Neuronal stem cell (in vitro differentiated cells): ENCODE data around the gene PCSK5.

Source experiments
- DNase-seq: peaks from one replicate; pipeline ENCODE4 v3.0.0-alpha.2; 2013; ENCODE audit warnings: low spot score
- H2AFZ ChIP-seq: one replicate; pipeline ENCODE4 v1.6.1; 2013; ENCODE audit warnings: mild to moderate bottlenecking, low read length, inconsistent platforms
- H2AK5ac ChIP-seq: 2 replicates; pipeline ENCODE4 v1.6.1; 2013; ENCODE audit warnings: low read depth, mild to moderate bottlenecking, inconsistent platforms, low read length, moderate library complexity, mixed read lengths
- H2BK120ac ChIP-seq: 2 replicates; pipeline ENCODE4 v1.6.1; 2013; ENCODE audit warnings: low read depth, mild to moderate bottlenecking, inconsistent platforms, low read length, moderate library complexity, mixed read lengths
- H2BK12ac ChIP-seq: one replicate; pipeline ENCODE4 v1.6.1; 2013; ENCODE audit warnings: low read length, inconsistent platforms
- H2BK15ac ChIP-seq: 2 replicates; pipeline ENCODE4 v1.6.1; 2013; ENCODE audit warnings: mild to moderate bottlenecking, low read length, inconsistent platforms, mixed read lengths
- H2BK5ac ChIP-seq: one replicate; pipeline ENCODE4 v1.6.1; 2013; ENCODE audit warnings: inconsistent platforms, mild to moderate bottlenecking, low read length, moderate library complexity
- H3K14ac ChIP-seq: one replicate; pipeline ENCODE4 v1.6.1; 2013; ENCODE audit warnings: low read length, inconsistent platforms
- H3K18ac ChIP-seq: 2 replicates; pipeline ENCODE4 v1.6.1; 2013; ENCODE audit warnings: low read length, inconsistent platforms
- H3K23ac ChIP-seq: 2 replicates; pipeline ENCODE4 v1.6.1; 2013; ENCODE audit warnings: low read depth, mild to moderate bottlenecking, mixed read lengths, low read length, inconsistent platforms; ENCODE audit not compliant: poor library complexity
- H3K27ac ChIP-seq: replicated peaks from 3 replicates; pipeline ENCODE4 v1.5.1; 2013; ENCODE audit warnings: low read length, inconsistent platforms
- H3K27me3 ChIP-seq, 3 experiments: 2 replicates each; pipeline ENCODE4 v1.6.1; 2013; ENCODE audit warnings: low read length in 3 of 3, mild to moderate bottlenecking in 2 of 3, inconsistent platforms in 1 of 3, low read depth in 1 of 3, mixed read lengths in 1 of 3, moderate library complexity in 1 of 3; ENCODE audit not compliant: control insufficient read depth in 3 of 3, insufficient read depth in 3 of 3
- H3K36me3 ChIP-seq, 2 donors: replicated peaks in 1 of 2; 2 replicates each; pipeline ENCODE4 v1.6.1; 2013; ENCODE audit warnings: low read length in 2 of 2; ENCODE audit not compliant: control insufficient read depth in 2 of 2, insufficient read depth in 2 of 2
- H3K4ac ChIP-seq: 2 replicates; pipeline ENCODE4 v1.6.1; 2013; ENCODE audit warnings: inconsistent platforms, mild to moderate bottlenecking, low read length, moderate library complexity
- H3K4me1 ChIP-seq, 2 donors: 1 replicate in 1 of 2; 2 replicates in 1 of 2; pipeline ENCODE4 v1.6.1; 2013; ENCODE audit warnings: low read length in 2 of 2, low read depth in 1 of 2; ENCODE audit not compliant: control insufficient read depth in 2 of 2, insufficient read depth in 1 of 2
- H3K4me2 ChIP-seq: one replicate; pipeline ENCODE4 v1.6.1; 2013; ENCODE audit warnings: mild to moderate bottlenecking, low read length, inconsistent platforms; ENCODE audit not compliant: insufficient read depth, poor library complexity, severe bottlenecking
- H3K4me3 ChIP-seq, 2 donors: 2 replicates each; pipeline ENCODE4 v1.5.1; 2013; ENCODE audit warnings: low read length in 2 of 2, mild to moderate bottlenecking in 2 of 2, inconsistent platforms in 1 of 2, moderate library complexity in 1 of 2
- H3K79me1 ChIP-seq: one replicate; pipeline ENCODE4 v1.6.1; 2013; ENCODE audit warnings: low read depth, mild to moderate bottlenecking, inconsistent platforms, low read length, moderate library complexity
- H3K9ac ChIP-seq: one replicate; pipeline ENCODE4 v1.6.1; 2013; ENCODE audit warnings: mild to moderate bottlenecking, low read depth, low read length, inconsistent platforms; ENCODE audit not compliant: poor library complexity
- H3K9me3 ChIP-seq, 2 donors: replicated peaks in 1 of 2; 2 replicates each; pipeline versions ENCODE3 to v1.6.1; 2013; ENCODE audit warnings: low read length in 2 of 2, mild to moderate bottlenecking in 2 of 2, inconsistent platforms in 1 of 2, low read depth in 1 of 2, mixed read lengths in 1 of 2, moderate library complexity in 1 of 2; ENCODE audit not compliant: control insufficient read depth in 2 of 2, insufficient read depth in 1 of 2
- H4K8ac ChIP-seq: one replicate; pipeline ENCODE4 v1.6.1; 2013; ENCODE audit warnings: low read depth, mild to moderate bottlenecking, inconsistent platforms, low read length, moderate library complexity
- H4K91ac ChIP-seq: one replicate; pipeline ENCODE4 v1.6.1; 2013; ENCODE audit warnings: low read length, low read depth, mild to moderate bottlenecking, inconsistent platforms; ENCODE audit not compliant: poor library complexity
- WGBS, 2 donors: extraction: QIAGEN DNeasy Blood & Tissue Kit; methylation state at CpG; one replicate each; pipeline ENCODE4 v1.1.7; 2013; ENCODE audit warnings: missing lambda C conversion rate in 2 of 2, mixed read lengths in 1 of 2; ENCODE audit not compliant: insufficient read length in 2 of 2, insufficient replicate concordance in 1 of 2; ENCODE audit errors: extremely low coverage in 2 of 2; 5-methylcytosine and 5-hydroxymethylcytosine counted together

Gene PCSK5

DNA sequence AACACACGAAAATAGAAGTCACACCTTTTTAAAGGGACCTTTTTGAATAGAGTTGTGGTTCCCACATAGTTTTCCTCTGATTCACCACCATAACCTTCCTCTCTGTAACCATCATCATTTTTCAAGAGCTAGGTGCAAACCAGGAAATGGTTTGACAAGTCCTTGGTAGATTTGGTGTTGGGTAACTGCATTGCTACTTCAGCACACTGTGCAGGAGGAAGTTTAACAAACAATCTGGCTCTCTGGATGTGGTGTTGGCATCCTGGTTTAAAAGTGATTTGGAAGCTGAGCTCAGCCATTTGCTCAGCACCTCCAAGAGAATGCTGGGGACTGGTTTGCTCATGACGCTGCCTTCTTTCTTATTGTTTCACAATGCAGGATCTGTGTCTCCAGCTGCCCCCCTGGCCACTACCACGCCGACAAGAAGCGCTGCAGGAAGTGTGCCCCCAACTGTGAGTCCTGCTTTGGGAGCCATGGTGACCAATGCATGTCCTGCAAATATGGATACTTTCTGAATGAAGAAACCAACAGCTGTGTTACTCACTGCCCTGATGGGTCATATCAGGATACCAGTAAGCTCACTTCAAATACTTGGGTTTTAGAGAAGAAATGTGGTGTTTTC lies 290.7 kb downstream of the PCSK5 start:
- peaks cover 0 to 18% of the 10 kb centered on the region in 2 donors for H3K36me3 ChIP-seq
- no peak overlapping the region for H2AK5ac ChIP-seq
- H3K4me2 ChIP-seq = no peak overlapping the region
- H2BK120ac ChIP-seq = no peak overlapping the region
- no peak overlapping the region for H3K18ac ChIP-seq
- H3K9ac ChIP-seq = no peak overlapping the region
- H3K79me1 ChIP-seq = no peaks in the 10 kb centered on the region
- H2AFZ ChIP-seq = peak overlapping the region; percentile 89
- H2BK12ac ChIP-seq = no peak overlapping the region
- no peak overlapping the region for H4K8ac ChIP-seq
- no peak overlapping the region for H3K4ac ChIP-seq
- no peak overlapping the region for H2BK5ac ChIP-seq
- no peak overlapping the region for H3K27ac ChIP-seq
- no peak for DNase-seq
- H2BK15ac ChIP-seq = no peak overlapping the region
- H3K4me1 ChIP-seq = peaks cover 8 to 16% of the 10 kb centered on the region in 2 donors
- H3K27me3 ChIP-seq = no peaks in the 10 kb centered on the region
- H3K4me3 ChIP-seq = no peak overlapping the region
- H3K23ac ChIP-seq = no peak overlapping the region
- H3K14ac ChIP-seq = no peak overlapping the region
- no CpG with 5 or more reads among the region's 5 CpGs for WGBS, 2 donors
- no peaks in the 10 kb centered on the region for H3K9me3 ChIP-seq
- H4K91ac ChIP-seq = no peak overlapping the region

DNA sequence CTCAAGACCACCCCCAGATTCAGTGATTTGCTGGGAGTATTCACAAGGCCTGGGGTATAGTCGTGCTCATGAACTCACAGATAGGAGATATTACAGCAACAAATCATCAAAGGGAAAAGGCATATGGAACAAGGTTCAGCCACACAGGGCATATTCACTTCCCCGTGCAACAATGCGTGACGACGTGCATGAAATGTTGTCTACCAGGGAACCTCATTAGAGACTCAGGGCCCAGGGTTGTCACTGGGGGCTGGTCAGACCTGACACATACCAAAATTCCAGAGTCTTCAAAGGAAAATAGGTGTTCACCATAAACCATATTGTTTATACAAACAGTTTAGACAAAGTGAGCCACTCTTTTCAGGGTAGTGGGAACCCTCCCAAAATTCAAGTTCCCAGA lies 291.3 kb downstream of the PCSK5 start:
- Histone ChIP-seq H2BK120ac (no peak overlapping the region), H3K4me2 (no peak overlapping the region), H3K79me1 (no peaks in the 10 kb centered on the region), H3K9ac (no peak overlapping the region), H3K27ac (no peak overlapping the region), H3K27me3 (no peaks in the 10 kb centered on the region), H4K91ac (no peak overlapping the region), H3K4me3 (no peak overlapping the region), H2AFZ (peak overlapping the region; percentile 89), H3K23ac (no peak overlapping the region), H2AK5ac (no peak overlapping the region), H2BK15ac (no peak overlapping the region), H3K4me1 (peaks cover 10 to 16% of the 10 kb centered on the region in 2 donors), H3K14ac (no peak overlapping the region), H3K9me3 (peaks cover 0 to 2% of the 10 kb centered on the region in 2 donors), H2BK5ac (no peak overlapping the region), H3K4ac (no peak overlapping the region), H2BK12ac (no peak overlapping the region), H3K36me3 (peaks cover 0 to 20% of the 10 kb centered on the region in 2 donors), H3K18ac (no peak overlapping the region), H4K8ac (no peak overlapping the region)
- no CpG with 5 or more reads among the region's 5 CpGs for WGBS, 2 donors
- no peak for DNase-seq

DNA sequence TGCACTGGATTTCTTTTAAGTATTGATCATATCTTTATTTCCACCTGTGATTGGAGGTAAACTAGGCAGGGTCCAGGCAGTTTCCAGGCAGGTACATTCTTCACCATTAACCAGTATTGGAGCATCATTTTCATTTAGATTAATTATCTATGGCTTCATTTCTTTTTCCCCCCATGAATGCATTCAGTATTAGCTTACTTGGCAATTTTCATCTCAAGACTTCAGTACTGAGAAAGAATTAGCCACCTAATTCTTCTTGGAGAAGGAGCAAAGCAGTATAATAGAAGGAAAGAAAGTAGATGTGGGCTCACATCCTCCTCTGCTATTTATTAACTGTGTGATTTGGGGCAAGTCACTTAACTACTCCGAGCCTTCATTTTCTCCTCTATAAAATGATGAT lies 295.0 kb downstream of the PCSK5 start:
- H3K9me3 ChIP-seq = peaks cover 0 to 2% of the 10 kb centered on the region in 2 donors
- no peak overlapping the region for H2AFZ ChIP-seq
- no peak overlapping the region for H3K4me2 ChIP-seq
- H3K18ac ChIP-seq = no peak overlapping the region
- no peak for DNase-seq
- peaks cover 0 to 14% of the 10 kb centered on the region in 2 donors for H3K36me3 ChIP-seq
- no peak overlapping the region for H3K4me3 ChIP-seq
- H3K4me1 ChIP-seq = peaks cover 7 to 14% of the 10 kb centered on the region in 2 donors
- no peaks in the 10 kb centered on the region for H3K79me1 ChIP-seq
- H3K4ac ChIP-seq = no peak overlapping the region
- H2BK120ac ChIP-seq = no peak overlapping the region
- no peak overlapping the region for H2BK5ac ChIP-seq
- no peak overlapping the region for H2AK5ac ChIP-seq
- no peak overlapping the region for H2BK15ac ChIP-seq
- H3K27me3 ChIP-seq = no peaks in the 10 kb centered on the region
- no peak overlapping the region for H2BK12ac ChIP-seq
- no peak overlapping the region for H4K91ac ChIP-seq
- WGBS, 2 donors = no CpG with 5 or more reads among the region's 1 CpG
- H3K14ac ChIP-seq = no peak overlapping the region
- no peak overlapping the region for H3K27ac ChIP-seq
- no peak overlapping the region for H3K9ac ChIP-seq
- no peak overlapping the region for H4K8ac ChIP-seq
- H3K23ac ChIP-seq = no peak overlapping the region

DNA sequence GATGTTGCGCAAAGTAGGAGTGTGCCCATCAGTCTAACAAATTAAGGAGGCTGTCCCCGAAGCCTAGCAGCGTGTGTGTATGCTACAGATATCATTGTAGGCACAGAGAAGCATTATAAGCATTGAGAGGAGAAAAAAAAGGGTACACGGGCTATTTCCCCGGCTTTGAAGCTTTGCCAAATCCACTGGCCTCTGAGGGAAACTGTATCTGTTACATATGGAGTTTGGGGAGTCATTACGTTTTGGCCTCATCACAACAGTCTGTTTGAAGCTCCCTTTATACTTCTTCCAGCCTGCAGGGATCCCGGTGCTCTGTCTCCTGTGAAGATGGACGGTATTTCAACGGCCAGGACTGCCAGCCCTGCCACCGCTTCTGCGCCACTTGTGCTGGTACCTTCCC lies 297.8 kb downstream of the PCSK5 start:
- Histone ChIP-seq H3K4ac (no peak overlapping the region), H3K27me3 (no peaks in the 10 kb centered on the region), H3K9ac (no peak overlapping the region), H3K4me3 (no peak overlapping the region), H4K8ac (no peak overlapping the region), H3K9me3 (peaks cover 0 to 2% of the 10 kb centered on the region in 2 donors), H3K18ac (no peak overlapping the region), H3K36me3 (peaks cover 0 to 16% of the 10 kb centered on the region in 2 donors), H3K14ac (no peak overlapping the region), H2BK12ac (no peak overlapping the region), H3K4me2 (no peak overlapping the region), H2AK5ac (no peak overlapping the region), H2AFZ (no peak overlapping the region), H3K27ac (no peak overlapping the region), H3K4me1 (peaks cover 0 to 2% of the 10 kb centered on the region in 2 donors), H3K23ac (no peak overlapping the region), H4K91ac (no peak overlapping the region), H3K79me1 (no peaks in the 10 kb centered on the region), H2BK15ac (no peak overlapping the region), H2BK5ac (no peak overlapping the region), H2BK120ac (no peak overlapping the region)
- no peak for DNase-seq
- WGBS, 2 donors = no CpG with 5 or more reads among the region's 11 CpGs
